ENCODE measurements around the gene DEDD. TPM values are rescaled to one million over a fixed set of nuclear protein-coding genes. Genes with fewer than 3 reads are reported as not detected.

DEDD gene
- total RNA-seq, 1 experiment from 2014 or later = 32.8 TPM

DNA sequence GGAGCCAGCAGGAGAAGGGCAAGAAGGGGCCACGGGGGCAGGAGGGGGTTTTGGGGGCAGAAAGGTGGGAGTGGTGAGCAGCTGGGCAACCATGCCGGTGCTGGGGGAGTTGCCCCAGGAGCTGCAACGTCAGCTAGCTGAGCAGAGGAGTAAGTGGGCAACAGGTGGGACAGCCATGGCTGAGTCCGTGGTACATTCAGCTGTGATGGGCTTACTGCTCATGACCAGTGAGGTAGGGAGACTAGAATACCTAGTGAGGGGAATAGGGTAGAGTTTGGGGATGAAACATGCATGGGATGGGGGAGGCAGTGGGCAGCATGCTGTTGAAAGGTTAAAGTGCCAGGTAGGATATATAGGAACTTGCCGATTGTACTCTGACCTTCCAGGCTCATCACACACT lies 29.2 kb upstream of the DEDD start (continued):
- no peak for TF ChIP-seq SRF (IDR thresholded peaks at IDR 0.05; ENCODE audit: low read depth)

DNA sequence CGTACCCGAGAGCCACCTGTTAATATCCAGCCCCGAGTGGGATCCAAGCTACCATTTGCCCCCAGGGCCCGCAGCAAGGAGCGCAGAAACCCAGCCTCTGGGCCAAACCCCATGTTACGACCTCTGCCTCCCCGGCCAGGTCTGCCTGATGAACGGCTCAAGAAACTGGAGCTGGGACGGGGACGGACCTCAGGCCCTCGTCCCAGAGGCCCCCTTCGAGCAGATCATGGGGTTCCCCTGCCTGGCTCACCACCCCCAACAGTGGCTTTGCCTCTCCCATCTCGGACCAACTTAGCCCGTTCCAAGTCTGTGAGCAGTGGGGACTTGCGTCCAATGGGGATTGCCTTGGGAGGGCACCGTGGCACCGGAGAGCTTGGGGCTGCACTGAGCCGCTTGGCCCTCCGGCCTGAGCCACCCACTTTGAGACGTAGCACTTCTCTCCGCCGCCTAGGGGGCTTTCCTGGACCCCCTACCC lies 28.2 kb upstream of the DEDD start:
- H3K9ac ChIP-seq (ENCODE audit: low read length) = no peak overlapping the region
- H3K79me2 ChIP-seq (ENCODE audit: insufficient read depth, low read length) = peaks cover 11% of the 10 kb centered on the region; the same call in 1 of the 2 replicates
- H2AFZ ChIP-seq (ENCODE audit: low read depth, low read length, poor library complexity, severe bottlenecking) = no peak overlapping the region
- peak overlapping the region; percentile 90 for H3K4me2 ChIP-seq (ENCODE audit: low read length)
- no peaks in the 10 kb centered on the region for H3K9me2 ChIP-seq (ENCODE audit: insufficient read depth)
- intact Hi-C loops (cut with micrococcal nuclease) = no loop called here
- RAD21 ChIA-PET (ENCODE audit: low non-redundant PET in 1 of 2, low total read pairs in 2 of 2, uncharacterized antibody in 2 of 2, unreplicated experiment in 2 of 2) = no interaction called here
- no peaks in the 10 kb centered on the region for H3K9me3 ChIP-seq (ENCODE audit: control insufficient read depth in 1 of 2, insufficient read depth in 1 of 2, low read depth in 1 of 2, low read length in 2 of 2)
- H3K27ac ChIP-seq (ENCODE audit: low read depth, low read length) = no peak overlapping the region
- H3K4me3 ChIP-seq (replicated peaks in 1 of 2; ENCODE audit: low read depth in 1 of 2, low read length in 2 of 2) = peak overlapping the region in 1 of 2 experiments; percentile 77; a peak in 1 of 4 replicates
- ATAC-seq (no peak), DNase-seq (ENCODE audit: low read depth, low spot score) (no peak)
- H3K4me1 ChIP-seq (ENCODE audit: control insufficient read depth in 1 of 2, insufficient read depth in 2 of 2, low read length in 2 of 2) = peaks cover 8 to 29% of the 10 kb centered on the region in 2 experiments; a peak in 3 of 4 replicates
- TF ChIP-seq ZFX (IDR thresholded peaks at IDR 0.05) (no peak), SIN3A (IDR thresholded peaks at IDR 0.05; ENCODE audit: low read depth) (no peak), SP1 (IDR thresholded peaks at IDR 0.05; ENCODE audit: low read depth) (no peak), CEBPB (IDR thresholded peaks at IDR 0.05; ENCODE audit: low read depth) (no peak), JUND (IDR thresholded peaks at IDR 0.05) (no peak), POLR2A (IDR thresholded peaks at IDR 0.05; ENCODE audit: borderline replicate concordance, extremely low read depth, insufficient read depth, insufficient read length) (no peak), POLR2AphosphoS5 (IDR thresholded peaks at IDR 0.05; ENCODE audit: low read depth, low read length) (no peak), YY1 (IDR thresholded peaks at IDR 0.05; ENCODE audit: extremely low read depth, insufficient replicate concordance, low read depth, low read length) (no peak), EGR1 (IDR thresholded peaks at IDR 0.05; ENCODE audit: low read depth) (no peak), CBX3 (IDR thresholded peaks at IDR 0.05; ENCODE audit: low read depth) (no peak), FOSL1 (IDR thresholded peaks at IDR 0.05; ENCODE audit: low read depth) (no peak), EZH2 (IDR thresholded peaks at IDR 0.05) (no peak), ZNF274 (IDR thresholded peaks at IDR 0.05; ENCODE audit: low read depth, low read length) (no peak), TCF7L2 (IDR thresholded peaks at IDR 0.05; ENCODE audit: borderline replicate concordance, extremely low read depth, insufficient read depth, insufficient read length) (no peak), RAD21 (IDR thresholded peaks at IDR 0.05; ENCODE audit: low read depth) (no peak), EZH2phosphoT487 (IDR thresholded peaks at IDR 0.05; ENCODE audit: borderline replicate concordance) (no peak)
- TF ChIP-seq, protein P1, sequence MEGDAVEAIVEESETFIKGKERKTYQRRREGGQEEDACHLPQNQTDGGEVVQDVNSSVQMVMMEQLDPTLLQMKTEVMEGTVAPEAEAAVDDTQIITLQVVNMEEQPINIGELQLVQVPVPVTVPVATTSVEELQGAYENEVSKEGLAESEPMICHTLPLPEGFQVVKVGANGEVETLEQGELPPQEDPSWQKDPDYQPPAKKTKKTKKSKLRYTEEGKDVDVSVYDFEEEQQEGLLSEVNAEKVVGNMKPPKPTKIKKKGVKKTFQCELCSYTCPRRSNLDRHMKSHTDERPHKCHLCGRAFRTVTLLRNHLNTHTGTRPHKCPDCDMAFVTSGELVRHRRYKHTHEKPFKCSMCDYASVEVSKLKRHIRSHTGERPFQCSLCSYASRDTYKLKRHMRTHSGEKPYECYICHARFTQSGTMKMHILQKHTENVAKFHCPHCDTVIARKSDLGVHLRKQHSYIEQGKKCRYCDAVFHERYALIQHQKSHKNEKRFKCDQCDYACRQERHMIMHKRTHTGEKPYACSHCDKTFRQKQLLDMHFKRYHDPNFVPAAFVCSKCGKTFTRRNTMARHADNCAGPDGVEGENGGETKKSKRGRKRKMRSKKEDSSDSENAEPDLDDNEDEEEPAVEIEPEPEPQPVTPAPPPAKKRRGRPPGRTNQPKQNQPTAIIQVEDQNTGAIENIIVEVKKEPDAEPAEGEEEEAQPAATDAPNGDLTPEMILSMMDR (IDR thresholded peaks at IDR 0.05 in 2 of 3, conservative IDR thresholded peaks at IDR 0.05 in 1 of 3; ENCODE audit: borderline replicate concordance in 1 of 3, insufficient read depth in 1 of 3, low read depth in 2 of 3, low read length in 2 of 3) = no peak
- TF ChIP-seq, protein P2, sequence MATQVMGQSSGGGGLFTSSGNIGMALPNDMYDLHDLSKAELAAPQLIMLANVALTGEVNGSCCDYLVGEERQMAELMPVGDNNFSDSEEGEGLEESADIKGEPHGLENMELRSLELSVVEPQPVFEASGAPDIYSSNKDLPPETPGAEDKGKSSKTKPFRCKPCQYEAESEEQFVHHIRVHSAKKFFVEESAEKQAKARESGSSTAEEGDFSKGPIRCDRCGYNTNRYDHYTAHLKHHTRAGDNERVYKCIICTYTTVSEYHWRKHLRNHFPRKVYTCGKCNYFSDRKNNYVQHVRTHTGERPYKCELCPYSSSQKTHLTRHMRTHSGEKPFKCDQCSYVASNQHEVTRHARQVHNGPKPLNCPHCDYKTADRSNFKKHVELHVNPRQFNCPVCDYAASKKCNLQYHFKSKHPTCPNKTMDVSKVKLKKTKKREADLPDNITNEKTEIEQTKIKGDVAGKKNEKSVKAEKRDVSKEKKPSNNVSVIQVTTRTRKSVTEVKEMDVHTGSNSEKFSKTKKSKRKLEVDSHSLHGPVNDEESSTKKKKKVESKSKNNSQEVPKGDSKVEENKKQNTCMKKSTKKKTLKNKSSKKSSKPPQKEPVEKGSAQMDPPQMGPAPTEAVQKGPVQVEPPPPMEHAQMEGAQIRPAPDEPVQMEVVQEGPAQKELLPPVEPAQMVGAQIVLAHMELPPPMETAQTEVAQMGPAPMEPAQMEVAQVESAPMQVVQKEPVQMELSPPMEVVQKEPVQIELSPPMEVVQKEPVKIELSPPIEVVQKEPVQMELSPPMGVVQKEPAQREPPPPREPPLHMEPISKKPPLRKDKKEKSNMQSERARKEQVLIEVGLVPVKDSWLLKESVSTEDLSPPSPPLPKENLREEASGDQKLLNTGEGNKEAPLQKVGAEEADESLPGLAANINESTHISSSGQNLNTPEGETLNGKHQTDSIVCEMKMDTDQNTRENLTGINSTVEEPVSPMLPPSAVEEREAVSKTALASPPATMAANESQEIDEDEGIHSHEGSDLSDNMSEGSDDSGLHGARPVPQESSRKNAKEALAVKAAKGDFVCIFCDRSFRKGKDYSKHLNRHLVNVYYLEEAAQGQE (IDR thresholded peaks at IDR 0.05; ENCODE audit: low read depth) = no peak
- TF ChIP-seq, protein P3, sequence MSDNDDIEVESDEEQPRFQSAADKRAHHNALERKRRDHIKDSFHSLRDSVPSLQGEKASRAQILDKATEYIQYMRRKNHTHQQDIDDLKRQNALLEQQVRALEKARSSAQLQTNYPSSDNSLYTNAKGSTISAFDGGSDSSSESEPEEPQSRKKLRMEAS (IDR thresholded peaks at IDR 0.05) = no peak
- CTCF ChIA-PET = no interaction called here
- peaks cover 8 to 26% of the 10 kb centered on the region in 2 experiments; a peak in 2 of 4 replicates for H3K36me3 ChIP-seq (ENCODE audit: control insufficient read depth in 1 of 2, insufficient read depth in 2 of 2, low read length in 2 of 2)
- H4K20me1 ChIP-seq (ENCODE audit: insufficient read depth) = no peaks in the 10 kb centered on the region
- no TSS peak for BruUV-seq (replicated peaks)
- no peaks in the 10 kb centered on the region for H3K27me3 ChIP-seq (ENCODE audit: insufficient read depth, low read length)
- POLR2A ChIA-PET = no interaction called here

Measured in HCT116 (cell line).